T1000 (cell line): ENCODE results near the gene PRKCI.
"Not testable (repeated sequence)": the region's sequence is repeated elsewhere in the genome, so short reads cannot be mapped to it uniquely, and the experiment has no call there.

Experiments
- DNase-seq: peaks from one replicate; lab custom pipeline; 2025; ENCODE audit warnings: mixed read lengths; lab: John Stamatoyannopoulos, UW

PRKCI gene

DNA sequence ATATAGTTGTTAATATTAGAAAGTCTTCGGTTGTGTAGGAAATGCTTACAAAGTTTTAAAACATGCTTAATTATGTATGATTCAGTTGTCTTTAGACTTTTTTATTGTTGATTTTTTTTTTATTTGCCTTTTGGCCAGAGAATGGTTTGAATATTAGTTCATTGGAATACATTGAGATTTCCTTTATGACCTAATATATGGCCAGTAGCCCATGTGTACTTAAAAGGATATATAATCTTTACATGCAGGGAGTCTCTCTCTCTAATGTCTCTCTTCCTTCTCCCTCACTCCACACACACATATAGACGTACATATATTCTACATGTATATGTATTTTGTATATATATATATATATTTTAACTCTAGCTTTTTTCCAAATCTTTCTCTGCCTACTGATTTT, 68.0 kb downstream of the PRKCI start:
- DNase-seq: no peak

DNA sequence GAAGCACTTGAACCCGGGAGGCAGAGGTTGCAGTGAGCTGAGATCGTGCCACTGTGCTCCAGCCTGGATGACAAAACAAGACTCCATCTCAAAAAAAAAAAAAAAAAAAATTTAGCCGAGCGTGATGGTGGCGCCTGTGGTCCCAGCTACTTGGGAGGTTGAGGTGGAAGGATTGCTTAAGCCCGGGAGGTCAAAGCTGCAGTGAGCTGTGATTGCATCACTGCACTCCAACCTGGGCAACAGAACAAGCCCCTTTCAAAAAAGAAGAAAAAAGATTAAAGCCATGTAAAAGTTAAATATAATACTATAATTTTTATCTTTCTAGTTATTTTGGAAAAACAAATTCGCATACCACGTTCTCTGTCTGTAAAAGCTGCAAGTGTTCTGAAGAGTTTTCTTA, 73.4 kb downstream of the PRKCI start:
- DNase-seq: no peak

DNA sequence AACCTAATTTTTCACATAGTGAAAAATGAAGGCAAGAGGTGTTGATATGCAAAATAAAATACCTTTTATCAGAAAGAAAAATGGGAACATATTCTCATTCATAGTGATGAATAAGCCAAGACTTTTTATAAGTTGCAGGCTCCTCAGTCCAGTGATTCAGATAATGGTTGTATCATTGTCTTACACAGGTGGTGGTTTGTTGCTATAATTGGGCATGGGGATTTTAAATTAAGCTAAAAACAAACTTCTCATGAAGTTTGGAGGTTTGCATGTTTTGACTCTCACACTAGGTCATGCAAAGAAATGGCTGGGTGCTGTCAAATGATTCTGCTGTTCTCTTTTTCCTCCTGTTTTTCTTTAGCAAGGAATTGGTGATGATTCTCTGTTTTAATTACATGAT, 74.5 kb downstream of the PRKCI start:
- no peak for DNase-seq

DNA sequence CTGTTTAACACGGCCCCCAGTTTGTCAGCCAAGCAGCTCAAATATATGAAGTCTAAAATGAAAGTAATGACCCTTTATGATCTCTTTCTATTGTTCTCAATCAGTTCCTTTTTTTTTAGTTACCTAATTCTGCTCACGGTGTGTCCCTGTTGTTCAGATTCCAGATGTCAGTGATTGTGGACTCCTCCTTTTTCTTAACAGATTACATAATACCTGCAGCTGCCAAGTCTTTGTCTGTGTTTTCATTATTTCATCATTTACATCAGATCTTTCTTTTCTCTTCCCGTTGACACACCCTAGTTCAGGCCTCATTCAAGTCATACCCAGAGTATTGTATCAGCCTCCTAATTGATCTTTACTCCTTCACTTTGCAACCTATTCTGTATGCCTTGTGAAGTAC, 79.2 kb downstream of the PRKCI start:
- no peak for DNase-seq

DNA sequence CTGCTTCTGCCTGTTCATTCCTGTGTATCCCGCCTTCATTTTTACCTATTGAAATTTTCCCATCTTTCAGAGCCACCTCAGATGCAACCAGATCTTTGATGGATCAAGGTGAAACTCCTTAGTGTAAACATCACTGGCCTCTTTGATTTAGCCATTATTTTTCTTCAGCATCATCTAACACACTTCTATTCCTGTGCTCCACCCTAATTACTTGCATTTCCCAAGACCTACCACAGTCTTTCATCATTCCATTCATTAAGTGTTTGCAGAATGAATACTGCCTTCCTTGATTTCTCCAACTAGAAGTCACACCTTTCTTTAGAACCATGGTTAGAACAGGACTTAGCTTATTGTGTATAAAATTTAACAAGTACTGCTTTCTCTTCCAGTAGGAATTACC, 79.8 kb downstream of the PRKCI start:
- no peak for DNase-seq

DNA sequence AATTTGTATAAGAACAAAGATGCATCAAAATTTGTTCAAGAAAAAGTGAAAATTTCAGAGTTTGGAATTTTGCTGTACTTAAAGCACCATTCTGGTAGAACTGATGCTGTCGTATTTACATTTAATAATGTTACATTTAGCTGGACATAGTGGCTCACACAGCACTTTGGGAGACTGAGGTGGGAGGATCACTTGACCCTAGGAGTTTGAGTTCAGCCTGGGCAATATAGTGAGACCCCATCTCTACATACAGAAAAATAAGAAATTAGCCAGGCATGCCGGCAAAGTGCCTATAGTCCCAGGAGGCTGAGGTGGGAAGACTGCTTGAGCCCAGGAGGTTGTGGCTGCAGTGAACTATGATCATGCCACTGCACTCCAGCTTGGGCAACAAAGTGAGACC, 83.8 kb downstream of the PRKCI start:
- no peak for DNase-seq

DNA sequence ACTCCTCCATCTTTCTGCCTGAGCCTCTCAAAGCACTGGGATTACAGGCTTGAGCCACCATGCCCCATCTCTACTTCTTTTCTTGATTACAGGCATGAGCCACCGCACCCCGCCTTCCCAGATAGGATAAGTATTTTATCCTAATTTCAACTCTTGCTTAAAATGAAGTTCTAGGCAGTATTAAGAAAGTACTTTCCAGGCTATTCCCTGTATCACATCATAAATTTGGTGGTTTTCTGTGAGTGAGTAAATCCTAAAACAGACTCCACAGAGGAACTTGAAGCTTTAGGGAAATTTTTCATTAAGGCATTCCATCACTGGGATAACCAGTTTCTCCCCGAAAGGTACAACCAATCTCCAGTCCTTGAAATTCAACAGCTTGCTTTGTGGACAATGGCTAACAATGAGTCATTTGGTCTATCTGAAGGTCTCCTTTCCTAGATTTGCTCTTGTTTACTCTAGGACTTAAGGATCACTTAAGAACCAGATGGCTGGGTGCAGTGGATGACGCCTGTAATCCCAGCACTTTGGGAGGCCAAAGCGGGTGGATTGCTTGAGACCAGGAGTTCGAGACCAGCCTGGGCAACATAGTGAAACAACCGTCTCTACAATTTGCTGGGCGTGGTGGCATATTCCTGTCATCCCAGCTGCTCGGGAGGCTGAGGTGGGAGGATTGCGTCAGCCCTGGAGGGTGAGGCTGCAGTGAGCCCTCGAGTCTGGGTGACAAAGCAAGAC, 85.6 kb downstream of the PRKCI start:
- no peak for DNase-seq

DNA sequence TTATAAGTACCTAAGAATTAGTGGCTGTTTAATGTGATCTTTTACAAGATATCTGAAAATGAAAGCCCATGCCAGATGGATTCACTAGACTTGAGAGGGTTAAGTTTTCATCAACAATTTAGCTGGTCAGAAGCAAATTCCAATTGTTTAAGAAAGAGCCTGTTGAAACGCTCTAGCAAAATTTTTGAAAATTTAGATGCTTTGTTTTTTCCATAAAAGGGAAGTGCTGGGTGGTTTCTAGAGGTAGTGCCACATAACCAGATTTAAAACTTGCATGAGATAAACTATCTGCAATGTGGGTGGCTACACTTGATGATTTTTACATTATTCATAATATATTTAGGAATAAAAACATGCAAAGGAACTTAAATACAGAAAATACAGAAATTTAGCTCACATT, 86.8 kb downstream of the PRKCI start:
- no peak for DNase-seq

DNA sequence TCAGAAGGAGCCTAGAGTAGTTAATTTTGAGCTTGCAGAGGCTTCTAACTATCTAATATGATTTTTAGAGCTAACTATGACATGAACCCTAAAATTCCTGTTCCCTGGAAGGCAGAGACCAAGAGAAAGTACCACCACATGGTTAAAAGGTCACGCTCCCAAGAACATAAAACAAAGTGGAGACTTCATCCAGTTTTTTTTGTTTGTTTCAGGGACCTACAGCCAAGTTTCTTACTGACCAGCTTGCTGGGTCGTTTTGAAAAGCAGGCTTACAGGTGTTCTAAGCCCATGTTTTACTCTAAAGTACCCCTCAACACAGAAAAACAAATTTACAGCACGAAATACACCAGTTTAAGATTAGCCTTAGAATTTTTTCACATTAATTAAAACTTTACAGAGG, 95.7 kb downstream of the PRKCI start:
- DNase-seq: no peak

DNA sequence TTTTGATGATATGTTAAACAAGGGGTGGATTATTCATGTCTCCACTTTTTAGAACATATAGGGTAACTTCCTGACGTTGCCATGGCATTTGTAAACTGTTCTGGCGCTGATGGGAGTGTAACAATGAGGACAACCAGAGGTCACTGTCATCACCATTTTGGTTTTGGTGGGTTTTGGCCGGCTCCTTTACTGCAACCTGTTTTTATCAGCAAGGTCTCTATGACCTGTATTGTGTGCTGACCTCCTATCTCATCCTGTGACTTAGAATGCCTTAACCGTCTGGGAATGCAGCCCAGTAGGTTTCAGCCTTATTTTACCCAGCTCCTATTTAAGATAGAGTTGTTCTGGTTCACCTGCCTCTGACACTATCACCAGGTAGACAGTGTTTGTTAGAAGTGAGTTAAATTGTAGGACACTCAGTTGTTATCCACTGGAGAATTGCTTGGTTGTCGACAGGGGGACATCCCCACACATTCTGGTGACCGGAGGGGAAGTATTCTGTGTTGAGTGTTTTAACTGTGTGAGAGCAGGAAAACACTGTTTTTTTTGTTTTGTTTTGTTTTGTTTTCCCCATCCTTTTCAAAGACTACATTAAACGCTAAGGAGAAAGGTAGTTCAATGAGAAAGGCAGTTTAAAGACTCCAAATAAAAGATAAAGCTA, 98.4 kb downstream of the PRKCI start:
- no peak for DNase-seq

DNA sequence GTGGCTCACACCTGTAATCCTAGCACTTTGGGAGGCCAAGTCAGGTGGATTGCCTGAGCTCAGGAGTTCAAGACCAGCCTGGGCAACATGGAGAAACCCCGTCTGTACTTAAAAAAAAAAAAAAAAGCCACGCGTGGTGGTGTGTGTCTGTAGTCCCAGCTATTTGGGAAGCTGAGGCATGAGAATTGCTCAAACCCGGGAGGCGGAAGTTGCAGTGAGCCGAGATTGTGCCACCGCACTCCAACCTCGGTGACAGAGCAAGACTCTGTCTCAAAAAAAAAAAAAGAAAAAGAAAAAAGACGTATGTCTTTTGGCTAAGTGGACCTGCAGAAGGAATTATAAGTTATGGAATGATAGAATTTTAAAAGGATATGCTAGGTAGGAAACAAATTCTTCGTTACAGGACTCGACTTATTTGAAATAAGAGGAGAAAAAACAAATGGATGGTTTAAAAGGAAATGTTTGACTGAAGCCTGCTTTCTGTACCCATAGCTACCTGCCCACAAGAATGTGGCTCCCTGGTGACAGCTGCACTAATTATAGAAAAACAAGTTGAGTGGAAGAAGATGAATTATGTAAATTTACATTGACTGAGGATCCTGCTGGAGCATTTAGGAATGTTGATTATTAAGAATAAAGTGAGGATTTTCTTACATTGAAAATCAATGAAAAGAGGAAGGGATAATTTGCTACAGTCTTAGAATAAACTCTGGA, 99.3 kb downstream of the PRKCI start:
- DNase-seq: no peak

DNA sequence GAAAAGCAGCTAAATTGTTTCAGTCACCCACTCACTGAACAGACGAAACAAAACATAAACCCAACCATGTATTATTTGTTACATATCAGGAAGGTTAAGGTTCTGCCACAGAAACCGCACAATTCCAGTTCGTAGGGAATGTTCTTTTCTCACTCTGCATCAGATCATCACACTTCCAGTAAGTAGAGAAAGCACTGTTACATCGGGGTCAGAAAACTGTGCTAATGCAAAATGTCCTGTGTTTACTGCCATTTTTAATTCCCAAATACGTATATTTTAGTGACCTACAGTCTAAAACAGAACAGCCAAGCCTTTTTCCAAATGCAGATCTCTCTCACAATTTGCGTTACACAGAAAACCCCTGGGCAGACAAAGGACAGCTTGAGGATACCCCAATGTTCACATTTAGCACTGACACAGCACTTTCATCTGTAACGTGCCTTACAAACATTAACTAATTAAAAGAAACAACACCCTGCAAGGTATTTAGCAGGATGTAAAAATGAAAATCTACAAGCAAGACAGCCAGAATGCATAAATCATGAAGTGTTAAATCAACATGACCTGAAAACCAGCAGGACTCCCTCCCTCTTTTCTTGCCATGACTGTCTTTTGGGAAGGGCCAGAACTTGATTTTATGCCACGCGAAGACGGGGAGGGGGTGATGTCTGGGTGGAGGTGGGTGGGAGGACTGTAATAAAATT, 100.5 kb downstream of the PRKCI start:
- DNase-seq: no peak

DNA sequence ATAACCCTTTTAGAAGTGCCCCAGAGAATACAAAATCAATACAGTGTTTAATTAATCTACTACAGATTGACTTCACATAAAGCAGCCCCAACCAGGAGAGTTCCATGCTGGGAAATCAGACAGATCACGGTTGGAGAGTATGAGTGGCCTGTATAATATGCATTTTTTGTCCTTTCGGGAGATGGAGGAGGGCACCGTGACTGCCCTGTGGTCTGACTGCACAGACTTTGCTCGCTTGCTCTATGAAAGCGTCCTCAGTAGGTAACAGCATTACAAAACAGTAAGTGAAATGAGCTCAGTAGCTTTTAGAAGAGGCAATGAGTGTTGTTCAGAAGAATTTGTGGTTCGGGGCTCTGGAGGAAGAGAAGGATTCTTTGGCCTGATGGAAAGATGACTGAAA, 101.1 kb downstream of the PRKCI start:
- DNase-seq: no peak

DNA sequence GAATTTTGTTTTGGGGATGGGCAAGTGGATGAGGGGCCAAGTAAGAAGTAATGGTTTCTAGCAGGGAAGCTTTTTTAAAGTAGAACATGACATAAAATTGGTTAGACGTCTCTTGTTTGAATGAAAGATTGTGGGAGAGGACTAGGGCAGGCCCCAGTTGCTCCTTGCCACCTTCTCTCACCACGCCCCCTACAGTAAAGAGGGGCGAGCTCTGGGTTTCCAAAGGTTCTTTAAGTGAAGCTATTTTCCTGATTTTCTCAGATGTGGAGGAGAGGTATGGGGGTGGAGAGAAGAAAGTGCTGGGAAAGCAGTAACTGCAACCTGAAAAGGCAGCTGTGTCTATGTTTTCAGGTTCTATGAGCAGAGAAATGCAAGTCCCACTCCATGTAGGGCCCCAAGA, 102.7 kb downstream of the PRKCI start:
- no peak for DNase-seq

DNA sequence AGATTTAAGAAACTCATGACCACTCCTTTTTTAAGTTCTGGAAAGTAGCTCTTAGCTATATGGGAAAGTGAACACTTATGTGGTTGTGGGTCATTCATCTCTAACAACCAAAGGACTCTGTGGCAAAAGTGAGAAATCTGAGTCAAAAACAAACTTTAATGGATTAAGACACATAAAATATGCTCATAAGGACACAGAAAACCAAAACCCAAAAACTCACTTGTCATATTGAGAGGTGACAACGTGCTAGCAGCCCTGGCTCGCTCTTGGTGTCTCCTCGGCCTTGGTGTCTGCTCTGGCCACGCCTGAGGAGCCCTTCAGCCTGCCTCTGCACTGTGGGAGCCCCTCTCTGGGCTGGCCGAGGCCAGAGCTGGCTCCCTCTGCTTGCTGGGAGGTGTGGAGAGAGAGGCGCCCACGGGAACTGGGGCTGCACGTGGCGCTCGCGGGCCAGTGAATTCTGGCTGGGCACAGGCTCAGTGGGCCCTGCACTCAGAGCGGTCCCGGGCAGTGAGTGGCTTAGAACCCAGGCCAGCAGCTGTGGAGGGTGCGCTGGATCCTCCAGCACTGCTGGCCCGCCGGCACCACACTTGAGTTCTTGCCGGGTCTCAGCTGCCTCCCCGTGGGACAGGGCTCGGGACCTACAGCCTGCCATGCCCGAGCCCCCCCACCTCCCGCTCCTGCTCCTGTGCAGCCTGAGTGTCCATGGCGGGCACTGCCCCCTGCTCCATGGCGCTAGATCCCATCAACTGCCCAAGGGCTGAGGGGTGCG, 105.0 kb downstream of the PRKCI start:
- no peak for DNase-seq

DNA sequence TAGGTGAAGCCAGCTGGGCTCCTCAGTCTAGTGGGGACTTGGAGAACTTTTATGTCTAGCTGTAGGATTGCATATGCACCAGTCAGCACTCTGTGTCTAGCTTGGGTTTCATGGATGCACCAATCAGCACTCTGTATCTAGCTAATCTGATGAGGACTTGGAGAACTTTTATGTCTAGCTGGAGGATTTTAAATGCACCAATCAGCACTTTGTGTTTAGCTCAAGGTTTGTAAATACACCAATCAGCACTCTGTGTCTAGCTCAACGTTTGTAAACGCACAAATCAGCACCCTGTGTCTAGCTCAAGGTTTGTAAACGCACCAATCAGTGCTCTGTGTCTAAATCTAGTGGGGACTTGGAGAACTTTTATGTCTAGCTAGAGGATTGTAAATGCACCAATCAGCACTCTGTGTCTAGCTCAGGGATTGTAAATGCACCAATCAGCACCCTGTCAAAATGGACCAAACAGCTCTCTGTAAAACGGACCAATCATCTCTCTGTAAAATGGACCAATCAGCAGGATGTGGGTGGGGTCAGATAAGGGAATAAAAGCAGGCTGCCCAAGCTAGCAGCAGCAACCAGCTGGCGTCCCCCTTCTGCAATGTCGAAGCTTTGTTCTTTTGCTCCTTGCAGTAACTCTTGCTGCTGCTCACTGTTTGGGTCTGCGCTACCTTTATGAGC, 105.8 kb downstream of the PRKCI start:
- DNase-seq: not testable (repeated sequence)

DNA sequence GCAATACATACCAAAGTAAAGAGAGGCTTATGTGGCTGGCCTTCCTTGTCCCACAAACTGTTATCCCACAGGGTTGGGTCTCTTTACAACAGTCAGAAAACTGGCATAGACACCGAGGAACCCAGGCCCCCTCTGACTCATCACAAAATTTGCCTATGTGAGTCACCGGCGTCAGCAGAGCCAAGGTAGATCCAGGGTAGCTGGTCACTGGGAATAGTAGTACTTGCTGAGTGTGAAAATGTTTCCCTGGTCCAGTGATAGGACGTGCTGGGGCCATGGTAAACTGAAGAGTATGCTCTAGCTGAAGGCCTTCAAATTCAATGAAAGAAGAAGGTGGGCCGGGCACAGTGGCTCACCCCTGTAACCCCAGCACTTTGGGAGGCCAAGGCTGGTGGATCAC, 108.1 kb downstream of the PRKCI start:
- DNase-seq: peak; percentile 9

DNA sequence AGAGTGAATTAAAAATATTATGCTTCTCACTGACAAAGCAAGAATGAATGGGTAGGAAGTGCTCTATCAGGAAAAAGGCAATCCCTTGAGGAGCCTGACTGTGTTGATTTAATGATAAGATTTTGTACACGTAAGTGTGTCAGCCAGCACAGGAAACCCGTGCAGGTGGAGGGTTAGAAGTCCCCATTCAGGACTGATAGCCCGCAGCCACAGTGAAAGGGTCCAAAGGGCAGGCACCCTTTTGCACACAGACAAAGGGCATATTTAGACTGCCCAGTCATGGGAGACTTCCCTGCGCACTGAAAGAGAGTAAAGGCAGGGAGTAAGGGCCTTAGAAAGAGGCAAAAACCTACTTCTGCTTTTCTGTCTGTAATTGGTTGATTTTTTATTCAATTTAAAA, 108.9 kb downstream of the PRKCI start:
- DNase-seq: no peak

DNA sequence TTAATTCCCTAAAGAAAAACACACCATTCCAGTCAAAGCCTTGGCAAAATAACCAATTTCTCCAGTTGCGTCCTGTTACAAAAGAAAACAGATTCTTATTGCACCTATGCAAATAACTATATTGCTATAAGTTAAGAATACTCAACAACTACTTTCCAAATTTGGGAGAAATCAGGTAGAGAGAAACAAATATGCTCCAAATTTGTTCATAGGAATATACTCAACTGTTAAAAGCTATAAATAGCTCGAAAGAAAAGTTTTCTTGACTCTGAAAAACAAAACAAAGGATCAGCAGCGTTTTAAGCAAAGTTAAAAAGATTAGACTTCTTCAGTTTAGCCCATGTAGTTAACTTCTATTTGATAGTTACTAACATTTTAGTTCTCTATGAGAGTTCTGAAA, 115.2 kb downstream of the PRKCI start:
- no peak for DNase-seq

DNA sequence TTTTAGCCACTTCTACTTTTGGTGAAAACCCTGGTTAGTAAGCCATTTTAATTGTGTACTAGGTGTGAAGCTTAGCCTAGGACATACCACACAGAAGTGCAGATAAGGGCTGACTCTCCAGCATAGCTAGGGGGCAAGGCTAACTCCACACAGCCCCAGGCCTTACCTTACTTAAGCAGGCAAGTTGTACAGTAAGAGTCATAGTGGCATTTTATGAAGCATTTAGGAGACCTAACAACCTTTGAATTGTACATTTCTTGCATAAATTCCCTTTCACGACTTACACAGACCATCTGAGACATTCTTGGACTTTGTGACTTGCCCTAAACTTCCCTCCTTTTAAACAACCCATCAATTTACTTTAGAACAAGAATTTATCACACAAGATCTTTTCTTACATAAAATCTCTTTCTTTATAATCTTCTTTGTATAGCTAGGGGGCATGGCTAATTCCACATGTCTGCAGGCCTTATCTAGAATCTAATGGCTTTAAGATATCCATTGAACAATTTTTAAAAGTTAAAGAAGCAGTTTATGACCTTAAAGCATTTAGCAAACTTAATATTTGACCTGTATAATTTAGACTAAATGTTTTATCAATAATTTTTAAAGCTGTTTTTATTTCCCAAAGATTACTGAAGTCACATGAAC, 116.6 kb downstream of the PRKCI start:
- no peak for DNase-seq

DNA sequence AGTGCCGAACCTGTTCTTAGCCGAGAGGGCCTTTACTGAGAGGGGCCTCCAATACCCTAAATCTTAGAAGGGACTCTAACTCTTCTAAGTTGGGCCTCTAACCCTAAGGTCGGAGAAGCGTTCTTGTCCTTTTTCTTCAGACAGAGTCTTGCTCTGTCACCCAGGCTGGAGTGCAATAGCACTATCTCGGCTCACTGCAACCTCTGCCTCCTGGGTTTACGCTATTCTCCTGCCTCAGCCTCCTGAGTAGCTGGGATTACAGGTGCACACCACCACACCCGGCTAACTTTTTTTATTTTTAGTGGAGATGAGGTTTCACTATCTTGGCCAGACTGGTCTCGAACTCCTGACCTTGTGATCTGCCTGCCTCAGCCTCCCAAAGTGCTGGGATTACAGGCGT, 120.0 kb downstream of the PRKCI start:
- DNase-seq: not testable (repeated sequence)
